DMS79 treated with DMSO at 0.1 percent for 48 hours (cell line): ENCODE measurements around the gene FHIP1B.
"Not testable (repeated sequence)": the region's sequence is repeated elsewhere in the genome, so short reads cannot be mapped to it uniquely, and the experiment has no call there.

ENCODE experiments used
- DNase-seq: peaks from one replicate; lab custom pipeline; 2025; lab: John Stamatoyannopoulos, UW

Gene FHIP1B

GRCh38 chr11:6234387-6235107 is at the start of gene FHIP1B:
Gene FHIP1B, minus strand, starts transcription at chr11:6234636. Its CDS starts 10,120 bp downstream, at chr11:6224516.
- DNase-seq, result peak; percentile 99

GRCh38 chr11:6283453-6284023 is 49.1 kb upstream of the FHIP1B start:
- DNase-seq, result no peak

GRCh38 chr11:6280809-6281208 is 46.4 kb upstream of the FHIP1B start:
- not testable (repeated sequence) for DNase-seq

- DNase-seq, result no peak
Measured at GRCh38 chr11:6273188-6273587, 38.8 kb upstream of the FHIP1B start.

GRCh38 chr11:6271598-6271997 is 37.2 kb upstream of the FHIP1B start:
- no peak for DNase-seq

- DNase-seq, result no peak
Measured at GRCh38 chr11:6270584-6271246, 36.3 kb upstream of the FHIP1B start.

GRCh38 chr11:6269994-6270393 is 35.6 kb upstream of the FHIP1B start:
- DNase-seq, result no peak

GRCh38 chr11:6268820-6269219 is 34.4 kb upstream of the FHIP1B start:
- DNase-seq, result no peak

GRCh38 chr11:6263662-6264061 is 29.2 kb upstream of the FHIP1B start:
- no peak for DNase-seq

- DNase-seq, result no peak
Measured at GRCh38 chr11:6260207-6260726, 25.8 kb upstream of the FHIP1B start.

GRCh38 chr11:6258571-6259081 is 24.2 kb upstream of the FHIP1B start:
- no peak for DNase-seq

- no peak for DNase-seq
Measured at GRCh38 chr11:6258141-6258540, 23.7 kb upstream of the FHIP1B start.

- no peak for DNase-seq
Measured at GRCh38 chr11:6253197-6253596, 18.8 kb upstream of the FHIP1B start.

- no peak for DNase-seq
Measured at GRCh38 chr11:6251990-6252473, 17.6 kb upstream of the FHIP1B start.

GRCh38 chr11:6251120-6251733 is 16.8 kb upstream of the FHIP1B start:
- DNase-seq, result peak; percentile 24

- DNase-seq, result no peak
Measured at GRCh38 chr11:6249770-6250555, 15.5 kb upstream of the FHIP1B start.

- not testable (repeated sequence) for DNase-seq
Measured at GRCh38 chr11:6248897-6249296, 14.5 kb upstream of the FHIP1B start.

GRCh38 chr11:6248248-6248647 is 13.8 kb upstream of the FHIP1B start:
- DNase-seq, result no peak

GRCh38 chr11:6245536-6245935 is 11.1 kb upstream of the FHIP1B start:
- DNase-seq, result no peak

- no peak for DNase-seq
Measured at GRCh38 chr11:6241316-6241715, 6.9 kb upstream of the FHIP1B start.

GRCh38 chr11:6240781-6241180 is 6.3 kb upstream of the FHIP1B start:
- DNase-seq, result no peak
